Stimulated activated naive B cell treated with anti-CD40 and anti-IgM and Interleukin-4, amounts not matched to agents 10 μg/mL and 1 μg/mL and 100 μg/mL, for 72 hours (primary cell): ENCODE measurements around the gene ACADL.
"Not testable (repeated sequence)": the region's sequence is repeated elsewhere in the genome, so short reads cannot be mapped to it uniquely, and the experiment has no call there.

Experiments used
- ATAC-seq, 2 donors: fragments of 150-1000 bp; cut with Tn5 transposase; replicated peaks; 2 replicates each; pipeline ENCODE4 v1.10.0; 2021; ENCODE audit warnings: moderate library complexity in 1 of 2
- DNase-seq: peaks from one replicate; pipeline ENCODE4 v3.0.0; 2021
- H3K27ac Mint-ChIP-seq: one replicate; pipeline ENCODE4 v1.8.0; 2022; ENCODE audit warnings: mild to moderate bottlenecking, mixed read lengths
- H3K27me3 Mint-ChIP-seq, 2 donors: one replicate each; pipeline ENCODE4 v1.8.0; 2022; ENCODE audit warnings: mixed read lengths in 2 of 2
- H3K36me3 Mint-ChIP-seq, 2 donors: one replicate each; pipeline ENCODE4 v1.8.0; 2022; ENCODE audit warnings: mixed read lengths in 2 of 2, mild to moderate bottlenecking in 1 of 2
- H3K4me1 Mint-ChIP-seq, 2 donors: one replicate each; pipeline ENCODE4 v1.8.0; 2022; ENCODE audit warnings: mixed read lengths in 2 of 2, mild to moderate bottlenecking in 1 of 2
- H3K4me3 Mint-ChIP-seq, 2 donors: one replicate each; pipeline ENCODE4 v1.8.0; 2022; ENCODE audit warnings: mild to moderate bottlenecking in 2 of 2, mixed read lengths in 2 of 2, moderate library complexity in 1 of 2
- H3K9me3 Mint-ChIP-seq, 2 donors: one replicate each; pipeline ENCODE4 v1.8.0; 2022; ENCODE audit warnings: mixed read lengths in 2 of 2, mild to moderate bottlenecking in 1 of 2

Gene ACADL

DNA sequence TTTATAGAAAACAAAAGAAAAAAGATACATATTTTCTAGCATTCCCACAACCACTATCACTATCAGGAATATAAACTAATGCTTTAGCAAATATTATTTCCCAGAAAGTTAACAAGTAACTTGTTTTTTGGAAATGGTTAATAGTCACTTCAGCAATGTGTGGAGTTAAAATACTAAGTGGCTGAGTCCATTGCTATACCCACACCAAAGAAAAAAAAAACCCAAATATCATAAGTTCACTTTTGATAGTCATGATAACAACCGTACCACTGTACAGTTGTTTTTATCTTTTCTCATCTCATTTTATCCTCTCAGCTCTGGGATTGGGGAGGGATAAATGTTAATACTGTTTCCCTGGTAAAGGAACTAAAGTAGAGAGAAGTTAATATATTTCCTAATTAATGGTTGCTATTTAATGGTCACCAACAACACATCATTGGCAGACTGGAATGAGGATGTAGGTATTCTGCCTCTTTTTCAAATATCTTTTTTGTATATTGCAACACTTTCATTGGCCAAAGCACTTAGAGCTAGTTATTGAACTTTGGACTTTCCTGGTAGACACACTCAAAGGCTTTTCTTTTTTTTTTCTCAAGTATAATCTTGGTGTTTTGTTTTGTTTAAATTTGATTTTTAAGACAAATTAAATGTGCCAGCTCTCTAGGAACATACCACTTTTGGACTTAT, 35.7 kb downstream of the ACADL start:
- Mint-ChIP-seq H3K36me3 (peaks cover 9 to 10% of the 10 kb centered on the region in 2 donors), H3K4me1 (no peaks in the 10 kb centered on the region), H3K27me3 (peaks cover 5 to 7% of the 10 kb centered on the region in 2 donors), H3K4me3 (no peak overlapping the region), H3K9me3 (peaks cover 16 to 17% of the 10 kb centered on the region in 2 donors), H3K27ac (no peak overlapping the region)
- ATAC-seq (no peak), DNase-seq (no peak)

DNA sequence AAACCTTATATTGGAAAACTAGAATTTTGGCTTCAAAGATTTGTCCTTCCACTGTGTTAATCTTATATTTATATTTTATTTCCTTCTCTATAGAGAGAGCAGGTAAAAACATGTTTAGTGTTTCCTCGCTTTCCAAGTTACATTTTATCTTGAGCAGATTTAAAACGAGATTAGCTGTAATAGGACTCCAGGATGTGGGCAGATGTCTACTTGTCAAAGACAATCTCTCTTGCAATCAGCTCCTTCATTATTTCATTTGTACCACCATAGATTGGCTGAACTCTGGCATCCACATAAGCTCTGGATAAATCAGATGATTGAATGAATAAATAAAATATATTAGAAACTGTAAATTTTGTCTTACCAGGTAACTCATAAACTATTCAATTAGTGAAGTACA, 36.5 kb downstream of the ACADL start:
- Mint-ChIP-seq H3K27me3 (peaks cover 7 to 11% of the 10 kb centered on the region in 2 donors), H3K27ac (no peak overlapping the region), H3K36me3 (peaks cover 16 to 18% of the 10 kb centered on the region in 2 donors), H3K4me3 (no peak overlapping the region), H3K9me3 (peaks cover 22 to 24% of the 10 kb centered on the region in 2 donors), H3K4me1 (no peaks in the 10 kb centered on the region)
- DNase-seq (no peak), ATAC-seq (no peak)

DNA sequence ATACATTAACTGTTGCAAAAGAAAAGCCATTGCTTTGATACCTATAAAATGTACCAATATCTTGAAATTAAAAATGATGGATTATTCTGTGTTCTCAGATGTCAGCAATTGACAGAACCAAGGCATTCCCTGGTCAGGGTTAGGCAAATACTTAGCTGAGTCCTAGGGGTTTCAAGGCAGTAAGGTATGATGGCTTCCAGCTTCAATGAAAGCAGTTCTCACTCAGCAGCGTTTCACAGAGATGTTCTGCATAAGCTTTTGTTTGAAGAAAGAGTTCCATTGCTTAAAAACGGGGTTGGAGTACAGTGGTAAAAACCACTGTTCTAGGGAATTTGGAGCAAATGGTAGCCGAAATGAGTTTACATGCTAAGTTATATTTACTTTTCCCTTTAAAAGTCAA, 37.1 kb downstream of the ACADL start:
- no peak overlapping the region for H3K27ac Mint-ChIP-seq
- no peak overlapping the region for H3K4me3 Mint-ChIP-seq
- H3K4me1 Mint-ChIP-seq = no peaks in the 10 kb centered on the region
- peaks cover 16 to 18% of the 10 kb centered on the region in 2 donors for H3K36me3 Mint-ChIP-seq
- ATAC-seq (no peak), DNase-seq (no peak)
- H3K27me3 Mint-ChIP-seq = peaks cover 7 to 11% of the 10 kb centered on the region in 2 donors
- H3K9me3 Mint-ChIP-seq = peaks cover 24 to 30% of the 10 kb centered on the region in 2 donors

DNA sequence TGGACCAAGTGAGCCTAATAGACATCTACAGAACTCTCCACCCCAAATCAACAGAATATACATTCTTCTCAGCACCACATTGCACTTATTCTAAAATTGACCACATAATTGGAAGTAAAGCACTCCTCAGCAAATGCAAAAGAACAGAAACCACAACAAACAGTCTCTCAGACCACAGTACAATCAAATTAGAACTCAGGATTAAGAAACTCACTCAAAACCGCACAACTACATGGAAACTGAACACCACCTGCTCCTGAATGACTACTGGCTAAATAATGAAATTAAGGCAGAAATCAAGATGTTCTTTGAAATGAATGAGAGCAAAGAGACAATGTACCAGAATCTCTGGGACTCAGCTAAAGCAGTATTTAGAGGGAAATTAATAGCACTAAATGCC, 41.3 kb downstream of the ACADL start:
- not testable (repeated sequence) for DNase-seq, H3K27ac Mint-ChIP-seq, ATAC-seq, H3K4me3 Mint-ChIP-seq, H3K4me1 Mint-ChIP-seq
- Mint-ChIP-seq H3K27me3 (peaks cover 17 to 20% of the 10 kb centered on the region in 2 donors), H3K36me3 (peaks cover 16 to 21% of the 10 kb centered on the region in 2 donors), H3K9me3 (peaks cover 28 to 36% of the 10 kb centered on the region in 2 donors)

DNA sequence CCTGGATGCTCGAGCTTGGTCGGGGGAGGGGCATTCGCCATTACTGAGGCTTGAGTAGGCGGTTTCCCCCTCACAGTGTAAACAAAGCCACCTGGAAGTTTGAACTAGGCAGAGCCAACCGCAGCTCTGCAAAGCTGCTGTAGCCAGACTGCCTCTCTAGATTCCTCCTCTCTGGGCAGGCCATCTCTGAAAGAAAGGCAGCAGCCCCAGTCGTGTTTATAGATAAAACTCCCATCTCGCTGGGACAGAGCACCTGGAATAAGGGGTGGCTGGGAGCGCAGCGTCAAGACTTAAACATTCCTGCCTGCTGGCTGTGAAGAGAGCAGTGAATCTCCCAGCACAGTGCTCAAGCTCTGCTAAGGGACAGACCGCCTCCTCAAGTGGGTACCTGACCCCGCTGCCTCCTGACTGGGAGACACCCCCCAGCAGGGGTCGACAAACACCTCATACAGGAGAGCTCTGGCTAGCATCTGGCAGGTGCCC, 43.6 kb downstream of the ACADL start:
- ATAC-seq, DNase-seq, H3K4me3 Mint-ChIP-seq, H3K27ac Mint-ChIP-seq, H3K4me1 Mint-ChIP-seq: not testable (repeated sequence)
- Mint-ChIP-seq H3K9me3 (peaks cover 28 to 35% of the 10 kb centered on the region in 2 donors), H3K27me3 (peaks cover 14 to 20% of the 10 kb centered on the region in 2 donors), H3K36me3 (peaks cover 16 to 19% of the 10 kb centered on the region in 2 donors)

DNA sequence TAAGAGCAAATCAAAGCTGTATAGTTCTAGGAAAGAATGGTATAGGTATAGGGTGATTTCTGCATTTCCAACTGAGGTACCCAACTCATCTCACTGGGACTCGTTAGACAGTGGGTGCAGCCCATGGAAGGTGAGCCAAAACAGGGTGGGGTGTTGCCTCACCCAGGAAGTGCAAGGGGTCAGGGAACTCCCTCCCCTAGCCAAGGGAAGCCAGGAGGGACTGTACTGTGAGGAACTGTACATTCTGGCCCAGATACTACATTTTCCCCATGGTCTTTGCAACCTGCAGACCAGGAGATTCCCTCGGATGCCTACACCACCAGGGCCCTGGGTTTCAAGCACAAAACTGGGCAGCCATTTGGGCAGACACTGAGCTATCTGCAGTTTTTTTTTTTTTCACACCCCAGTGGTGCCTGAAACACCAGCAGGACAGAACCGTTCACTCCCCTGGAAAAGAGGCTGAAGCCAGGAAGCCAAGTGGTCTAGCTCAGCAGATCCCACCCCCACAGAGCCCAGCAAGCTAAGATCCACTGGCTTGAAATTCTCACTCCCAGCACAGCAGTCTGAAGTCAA, 44.1 kb downstream of the ACADL start:
- not testable (repeated sequence) for H3K27ac Mint-ChIP-seq, H3K4me3 Mint-ChIP-seq, DNase-seq, H3K4me1 Mint-ChIP-seq, ATAC-seq
- Mint-ChIP-seq H3K27me3 (peaks cover 14 to 16% of the 10 kb centered on the region in 2 donors), H3K9me3 (peaks cover 24 to 30% of the 10 kb centered on the region in 2 donors), H3K36me3 (peaks cover 13 to 19% of the 10 kb centered on the region in 2 donors)

DNA sequence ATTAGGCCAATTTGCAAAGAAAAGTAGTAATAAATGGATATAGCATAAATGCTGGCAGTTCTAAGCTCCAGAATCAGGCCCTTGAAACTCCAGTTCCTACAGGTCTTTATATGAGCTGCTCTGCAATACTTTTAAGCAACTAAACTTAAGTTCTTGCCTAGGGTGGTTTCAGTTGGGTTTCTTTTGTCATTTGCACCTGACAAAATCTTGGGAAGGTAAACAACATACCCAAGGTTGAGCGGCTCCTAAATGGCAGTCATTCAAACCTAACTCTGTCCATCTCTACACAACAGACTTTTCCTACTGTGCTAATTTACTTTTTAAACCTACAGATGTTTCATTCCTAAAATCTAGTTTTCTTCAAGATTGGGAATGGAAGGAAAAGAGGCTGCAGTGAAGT, 44.8 kb downstream of the ACADL start:
- H3K4me3 Mint-ChIP-seq = no peak overlapping the region
- peaks cover 11 to 15% of the 10 kb centered on the region in 2 donors for H3K27me3 Mint-ChIP-seq
- no peak for DNase-seq

DNA sequence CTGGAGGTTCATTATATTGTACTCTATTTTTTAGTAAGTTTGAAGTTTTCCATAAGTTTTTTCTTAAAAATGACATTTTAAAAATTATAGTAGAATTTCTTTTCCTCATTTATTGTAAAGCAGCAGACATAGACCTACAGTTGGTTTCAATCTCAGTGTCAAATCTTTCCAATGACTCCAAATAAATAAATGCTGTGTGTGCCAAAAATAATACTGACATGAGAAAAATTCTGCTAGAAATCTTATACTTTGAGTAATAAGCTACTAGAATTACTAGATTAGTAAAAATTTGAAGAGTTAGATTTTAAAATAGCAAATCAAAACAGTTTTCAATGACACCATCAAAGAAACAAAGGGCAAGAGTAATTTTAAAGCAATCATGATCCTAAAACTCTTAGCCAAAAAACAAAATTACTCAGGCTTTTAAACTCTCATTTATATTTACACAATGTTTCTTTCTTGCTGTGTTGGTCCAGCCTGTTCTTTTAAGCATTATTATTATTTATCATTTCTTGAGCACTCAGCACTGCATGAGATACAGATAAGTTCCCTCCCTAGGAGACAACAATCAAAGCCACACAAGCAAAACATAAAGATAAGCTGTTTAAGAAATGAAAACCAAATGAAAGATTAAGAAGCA, 45.8 kb downstream of the ACADL start:
- H3K4me3 Mint-ChIP-seq = no peak overlapping the region

More for the DNA sequence above, 44.8 kb downstream of the ACADL start:
- Mint-ChIP-seq H3K27ac (no peak overlapping the region), H3K9me3 (peaks cover 19 to 27% of the 10 kb centered on the region in 2 donors), H3K36me3 (peaks cover 13 to 16% of the 10 kb centered on the region in 2 donors), H3K4me1 (no peaks in the 10 kb centered on the region)
- ATAC-seq = no peak

DNA sequence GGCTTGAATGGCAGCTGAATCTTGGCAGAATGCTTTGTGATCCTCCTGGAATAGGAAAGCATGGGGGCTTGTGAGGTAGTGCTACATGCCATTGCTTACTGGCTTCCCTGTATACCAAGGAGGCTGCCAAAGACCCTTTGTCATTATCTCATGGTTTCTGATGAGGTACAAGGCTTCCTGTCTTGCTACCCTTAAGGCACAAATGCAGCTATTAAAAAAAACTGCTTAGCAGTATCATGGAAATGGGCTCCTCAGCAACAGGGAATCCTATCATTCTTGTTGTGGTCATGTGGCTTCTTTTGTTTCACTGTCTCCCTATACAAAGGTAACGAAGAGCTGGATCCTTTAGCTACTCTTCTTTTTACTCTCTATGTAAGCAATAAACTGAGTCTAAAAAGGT, 47.5 kb downstream of the ACADL start:
- no peak for ATAC-seq
- Mint-ChIP-seq H3K4me1 (no peaks in the 10 kb centered on the region), H3K27me3 (peaks cover 9% of the 10 kb centered on the region in 2 donors), H3K27ac (no peak overlapping the region), H3K9me3 (peaks cover 3 to 5% of the 10 kb centered on the region in 2 donors), H3K36me3 (peaks cover 0 to 2% of the 10 kb centered on the region in 2 donors), H3K4me3 (no peak overlapping the region)
- DNase-seq = no peak

More for the DNA sequence above, 45.8 kb downstream of the ACADL start:
- peaks cover 10 to 15% of the 10 kb centered on the region in 2 donors for H3K27me3 Mint-ChIP-seq
- no peaks in the 10 kb centered on the region for H3K4me1 Mint-ChIP-seq
- H3K9me3 Mint-ChIP-seq = peaks cover 13 to 19% of the 10 kb centered on the region in 2 donors
- no peak overlapping the region for H3K27ac Mint-ChIP-seq
- DNase-seq = no peak
- H3K36me3 Mint-ChIP-seq = peaks cover 7 to 11% of the 10 kb centered on the region in 2 donors
- no peak for ATAC-seq

DNA sequence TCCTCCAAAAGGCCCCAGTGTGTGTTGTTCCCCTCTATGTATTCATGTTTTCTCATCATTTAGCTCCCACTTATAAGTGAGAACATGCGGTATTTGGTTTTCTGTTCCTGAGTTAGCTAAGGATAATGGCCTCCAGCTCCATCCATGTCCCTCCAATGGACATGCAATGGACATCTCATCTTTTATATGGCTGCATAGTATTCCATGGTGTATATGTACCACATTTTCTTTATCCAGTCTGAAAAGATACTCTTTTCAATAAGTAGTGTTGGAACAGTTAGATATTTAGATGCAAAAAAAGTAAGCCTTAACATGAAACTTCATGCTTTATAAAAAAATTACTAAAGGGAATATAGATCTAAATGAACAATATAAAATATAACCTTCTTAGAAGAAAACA, 48.1 kb downstream of the ACADL start:
- not testable (repeated sequence) for H3K4me3 Mint-ChIP-seq, H3K36me3 Mint-ChIP-seq, H3K27me3 Mint-ChIP-seq, H3K4me1 Mint-ChIP-seq, ATAC-seq, DNase-seq, H3K27ac Mint-ChIP-seq, H3K9me3 Mint-ChIP-seq

DNA sequence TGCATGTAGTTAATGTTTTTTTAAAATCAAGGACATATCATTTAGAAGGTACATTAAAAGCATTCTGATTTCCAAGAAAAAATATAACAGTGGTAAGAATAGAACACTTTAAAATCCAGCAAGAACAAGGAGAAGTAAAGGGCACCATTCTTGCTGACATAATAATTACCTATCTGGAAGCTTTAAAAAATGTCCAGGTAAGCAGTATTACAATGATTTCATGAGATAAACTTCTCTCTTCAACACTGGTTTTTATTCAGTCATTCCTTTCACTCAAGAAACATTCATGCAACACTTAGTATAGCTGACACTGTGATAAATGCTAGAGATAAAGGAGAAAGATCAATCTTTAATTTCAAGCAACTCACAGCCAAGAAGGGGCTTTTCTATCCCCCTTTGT, 51.2 kb downstream of the ACADL start:
- H3K4me3 Mint-ChIP-seq = no peak overlapping the region
- peaks cover 0 to 1% of the 10 kb centered on the region in 2 donors for H3K9me3 Mint-ChIP-seq
- no peaks in the 10 kb centered on the region for H3K27me3 Mint-ChIP-seq
- DNase-seq (no peak), ATAC-seq (no peak)
- H3K27ac Mint-ChIP-seq = no peak overlapping the region
- H3K4me1 Mint-ChIP-seq = peaks cover 5 to 9% of the 10 kb centered on the region in 2 donors
- no peaks in the 10 kb centered on the region for H3K36me3 Mint-ChIP-seq

DNA sequence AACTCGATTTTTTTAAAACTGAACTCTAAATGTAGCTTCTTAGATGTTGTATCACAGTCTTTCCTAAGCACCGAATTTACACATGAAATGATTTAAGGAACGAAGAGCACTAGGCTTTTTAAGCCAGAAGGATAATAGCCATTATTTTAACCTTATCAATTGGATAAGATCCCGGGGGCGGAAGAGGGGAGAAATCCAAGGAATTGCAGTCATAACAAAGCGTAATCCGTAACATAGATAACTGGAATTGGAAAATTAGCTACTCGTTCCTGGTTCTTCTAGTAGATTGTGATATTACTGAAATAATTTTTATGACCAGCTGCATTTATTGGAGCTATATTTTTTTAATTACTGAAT, 53.0 kb downstream of the ACADL start:
- Mint-ChIP-seq H3K36me3 (no peaks in the 10 kb centered on the region), H3K9me3 (peaks cover 0 to 1% of the 10 kb centered on the region in 2 donors), H3K27ac (peak overlapping the region; percentile 85), H3K4me3 (peak overlapping the region; percentile 90 to 98), H3K27me3 (no peaks in the 10 kb centered on the region), H3K4me1 (peaks cover 6 to 17% of the 10 kb centered on the region in 2 donors)
- no peak for DNase-seq
- no peak for ATAC-seq

DNA sequence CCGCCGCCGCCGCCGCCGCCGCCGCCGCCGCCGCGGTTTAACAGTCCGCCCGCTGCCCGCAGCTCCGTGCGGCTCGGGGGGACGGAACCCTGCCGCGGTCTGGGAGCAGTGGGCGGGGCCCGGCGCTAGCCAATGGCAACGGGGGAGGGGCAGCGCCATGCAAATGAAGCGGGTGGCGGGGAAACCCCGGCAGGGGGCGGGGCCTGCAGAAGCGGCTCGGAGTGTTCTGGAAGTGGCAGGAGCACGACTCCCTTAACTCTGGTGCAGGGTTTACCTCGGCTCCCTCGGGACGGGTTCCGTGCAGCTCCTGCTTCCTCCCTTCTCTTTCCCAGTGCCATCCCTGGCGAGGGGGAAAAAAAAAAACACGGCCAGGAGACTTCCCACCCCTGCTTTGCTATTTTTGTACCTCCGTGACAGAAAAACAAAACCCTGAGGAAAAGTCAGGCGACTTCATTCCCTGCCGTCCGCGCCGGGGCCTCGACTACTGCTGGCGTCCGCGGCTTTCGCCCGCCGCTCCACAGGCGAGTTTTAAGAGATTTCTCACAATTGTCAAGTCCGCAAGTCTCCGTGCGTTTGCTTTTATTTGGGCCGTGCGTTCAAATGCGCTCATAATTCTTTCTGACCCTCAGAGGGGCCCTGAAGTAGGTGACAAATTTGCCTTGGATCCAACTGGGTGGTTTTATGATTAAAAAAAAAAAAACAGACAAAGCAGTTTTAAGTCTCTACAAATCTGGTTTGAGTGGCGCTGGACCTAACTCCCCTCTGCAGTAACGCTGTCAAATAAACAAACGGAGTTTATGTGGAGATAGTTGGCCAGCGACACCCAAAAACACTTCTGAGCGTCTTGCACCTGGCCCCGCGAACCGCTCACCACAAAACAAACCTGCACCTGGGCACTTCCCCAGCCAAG, 53.7 kb downstream of the ACADL start, which contains the start of gene KANSL1L:
TSS of gene KANSL1L (minus strand) at position 101 of the 910 bp plus-strand sequence. CDS start 16,827 bp downstream, outside the sequence.
- ATAC-seq (peak; percentile 80 to 87), DNase-seq (peak; percentile 93)
- H3K27ac Mint-ChIP-seq = peak within 1 kb of the TSS; percentile 98
- no peaks in the 10 kb centered on the region for H3K9me3 Mint-ChIP-seq
- H3K27me3 Mint-ChIP-seq = no peaks in the 10 kb centered on the region
- peaks cover 6 to 17% of the 10 kb centered on the region in 2 donors for H3K4me1 Mint-ChIP-seq
- H3K36me3 Mint-ChIP-seq = no peaks in the 10 kb centered on the region
- H3K4me3 Mint-ChIP-seq = peak within 1 kb of the TSS; percentile 98
